Measurements from ENCODE around the gene PSMB5. TPM values are rescaled to one million over a fixed set of nuclear protein-coding genes. Genes with fewer than 3 reads are reported as not detected.
"Not testable (repeated sequence)": the region's sequence is repeated elsewhere in the genome, so short reads cannot be mapped to it uniquely, and the experiment has no call there.

PSMB5 gene
- polyA plus RNA-seq, 1 experiment = 282 TPM

DNA sequence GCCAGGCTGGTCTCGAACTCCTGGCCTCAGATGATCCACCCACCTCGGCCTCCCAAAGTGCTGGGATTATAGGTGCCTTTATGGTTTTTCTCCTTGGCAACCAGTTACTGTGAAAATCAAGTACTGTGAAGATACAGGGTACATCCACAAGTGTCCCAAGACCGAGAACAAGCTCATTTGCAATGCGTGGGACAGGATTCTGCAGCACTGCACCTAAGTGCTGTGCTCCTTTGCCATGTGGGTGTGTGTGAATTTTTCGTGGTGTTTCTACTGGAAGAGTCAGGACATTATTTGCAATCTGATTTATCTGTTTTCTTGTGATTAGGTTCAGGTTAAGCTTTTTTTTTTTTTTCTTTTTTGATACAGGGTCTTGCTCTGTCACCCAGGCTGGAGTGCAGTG, 17.6 kb downstream of the PSMB5 start:
- no peak overlapping the region for H3K4me3 ChIP-seq (ENCODE audit: low read depth, low read length)
- H3K9me3 ChIP-seq (ENCODE audit: control insufficient read depth, insufficient read depth, low read length) = no peaks in the 10 kb centered on the region
- H3K27ac ChIP-seq (ENCODE audit: low read depth, low read length) = no peak overlapping the region
- CTCF ChIA-PET = interaction anchor here (0.6 to 1.6 kb wide), 4 partner anchors 22 to 460 kb away, joined by 4 to 6 read pairs (median 4); no protein-coding TSS in a partner anchor
- TF ChIP-seq, protein P1, sequence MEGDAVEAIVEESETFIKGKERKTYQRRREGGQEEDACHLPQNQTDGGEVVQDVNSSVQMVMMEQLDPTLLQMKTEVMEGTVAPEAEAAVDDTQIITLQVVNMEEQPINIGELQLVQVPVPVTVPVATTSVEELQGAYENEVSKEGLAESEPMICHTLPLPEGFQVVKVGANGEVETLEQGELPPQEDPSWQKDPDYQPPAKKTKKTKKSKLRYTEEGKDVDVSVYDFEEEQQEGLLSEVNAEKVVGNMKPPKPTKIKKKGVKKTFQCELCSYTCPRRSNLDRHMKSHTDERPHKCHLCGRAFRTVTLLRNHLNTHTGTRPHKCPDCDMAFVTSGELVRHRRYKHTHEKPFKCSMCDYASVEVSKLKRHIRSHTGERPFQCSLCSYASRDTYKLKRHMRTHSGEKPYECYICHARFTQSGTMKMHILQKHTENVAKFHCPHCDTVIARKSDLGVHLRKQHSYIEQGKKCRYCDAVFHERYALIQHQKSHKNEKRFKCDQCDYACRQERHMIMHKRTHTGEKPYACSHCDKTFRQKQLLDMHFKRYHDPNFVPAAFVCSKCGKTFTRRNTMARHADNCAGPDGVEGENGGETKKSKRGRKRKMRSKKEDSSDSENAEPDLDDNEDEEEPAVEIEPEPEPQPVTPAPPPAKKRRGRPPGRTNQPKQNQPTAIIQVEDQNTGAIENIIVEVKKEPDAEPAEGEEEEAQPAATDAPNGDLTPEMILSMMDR (IDR thresholded peaks at IDR 0.05; ENCODE audit: low read depth, low read length) = no peak
- no peak for DNase-seq (ENCODE audit: low read depth, low spot score)
- no peaks in the 10 kb centered on the region for H3K27me3 ChIP-seq (ENCODE audit: control insufficient read depth, insufficient read depth, low read length)
- POLR2A ChIA-PET = no interaction called here

DNA sequence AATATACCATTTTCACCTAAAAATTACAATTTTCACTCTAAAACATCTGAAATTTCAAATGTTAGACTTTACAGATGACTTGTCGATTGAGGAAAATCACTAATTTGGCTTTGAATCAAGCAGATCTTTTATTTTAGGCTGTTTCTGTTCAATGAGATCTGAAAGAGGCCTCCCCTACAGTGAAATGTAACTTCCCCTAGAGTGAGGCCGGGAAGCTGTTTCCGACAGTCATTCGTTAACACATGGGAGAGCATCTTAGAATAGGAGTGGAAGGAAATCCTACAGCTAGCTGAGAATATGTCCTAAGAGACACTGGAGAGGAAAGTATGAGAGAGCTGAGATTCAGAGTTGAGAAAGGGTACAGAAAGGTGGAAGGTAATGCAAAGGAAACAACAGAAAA, 19.1 kb downstream of the PSMB5 start:
- Histone ChIP-seq H3K4me3 (ENCODE audit: low read depth, low read length) (no peak overlapping the region), H3K27me3 (ENCODE audit: control insufficient read depth, insufficient read depth, low read length) (no peaks in the 10 kb centered on the region), H3K27ac (ENCODE audit: low read depth, low read length) (no peak overlapping the region), H3K9me3 (ENCODE audit: control insufficient read depth, insufficient read depth, low read length) (no peaks in the 10 kb centered on the region)
- ChIA-PET CTCF (interaction anchor here (0.7 to 2.3 kb wide), 2 partner anchors 21 to 61 kb away, joined by 3 to 7 read pairs; no protein-coding TSS in a partner anchor), POLR2A (no interaction called here)
- DNase-seq (ENCODE audit: low read depth, low spot score) = no peak
- TF ChIP-seq, protein P1 (IDR thresholded peaks at IDR 0.05; ENCODE audit: low read depth, low read length) = no peak

DNA sequence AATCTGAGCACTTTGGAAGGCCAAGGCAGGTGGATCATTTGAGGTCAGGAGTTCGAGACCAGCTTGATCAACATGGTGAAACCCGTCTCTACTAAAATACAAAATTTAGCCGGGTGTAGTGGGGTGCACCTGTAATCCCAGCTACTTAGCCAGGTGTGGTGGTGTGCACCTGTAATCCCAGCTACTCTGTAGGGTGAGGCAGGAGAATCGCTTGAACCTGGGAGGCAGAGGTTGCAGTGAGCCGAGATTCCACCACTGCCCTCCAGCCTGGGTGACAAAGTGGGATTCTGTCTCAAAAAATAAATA, 21.0 kb downstream of the PSMB5 start:
- CTCF ChIA-PET = interaction anchor here (1.6 to 1.8 kb wide), 2 partner anchors 19 to 27 kb away, joined by 5 to 9 read pairs; no protein-coding TSS in a partner anchor
- H3K4me3 ChIP-seq (ENCODE audit: low read depth, low read length); H3K27me3 ChIP-seq (ENCODE audit: control insufficient read depth, insufficient read depth, low read length); H3K9me3 ChIP-seq (ENCODE audit: control insufficient read depth, insufficient read depth, low read length); H3K27ac ChIP-seq (ENCODE audit: low read depth, low read length); POLR2A ChIA-PET; DNase-seq (ENCODE audit: low read depth, low spot score): not testable (repeated sequence)

DNA sequence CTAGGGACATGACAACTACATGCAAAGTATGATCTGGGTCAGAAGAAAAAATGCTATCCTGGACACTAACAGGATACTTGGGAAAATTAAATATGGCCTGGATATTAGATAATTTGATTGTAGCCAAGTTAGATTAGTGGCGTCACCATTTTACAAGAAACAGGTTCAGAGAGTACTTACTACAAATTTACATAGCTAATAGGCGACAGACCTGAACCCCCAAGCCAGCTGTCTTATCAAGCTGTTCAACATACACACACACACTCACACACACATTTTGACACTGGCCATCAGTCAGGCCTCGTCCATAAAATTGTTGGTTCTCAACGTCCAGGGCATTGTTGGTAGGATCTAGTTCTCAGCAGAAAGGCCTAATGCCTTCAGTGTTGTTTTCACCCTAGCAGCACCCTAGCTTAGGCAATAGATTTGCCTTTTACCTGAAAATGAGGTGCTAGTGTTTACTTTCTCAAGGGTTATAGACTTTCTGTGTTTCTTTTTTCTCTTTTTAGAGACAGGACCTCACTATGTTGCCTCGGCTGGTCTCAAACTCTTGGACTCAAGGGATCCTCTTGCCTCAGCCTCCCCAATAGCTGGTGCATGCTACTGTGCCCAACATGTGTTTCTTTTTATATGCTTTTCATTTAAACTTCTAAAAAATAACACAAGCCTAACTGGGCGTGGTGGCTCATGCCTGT, 21.5 kb downstream of the PSMB5 start:
- no peak for DNase-seq (ENCODE audit: low read depth, low spot score)
- Histone ChIP-seq H3K27ac (ENCODE audit: low read depth, low read length) (no peak overlapping the region), H3K9me3 (ENCODE audit: control insufficient read depth, insufficient read depth, low read length) (no peaks in the 10 kb centered on the region), H3K4me3 (ENCODE audit: low read depth, low read length) (no peak overlapping the region), H3K27me3 (ENCODE audit: control insufficient read depth, insufficient read depth, low read length) (no peaks in the 10 kb centered on the region)
- CTCF ChIA-PET = interaction anchor here (0.5 to 1.8 kb wide), 3 partner anchors 19 to 282 kb away, joined by 3 to 9 read pairs (median 5); no protein-coding TSS in a partner anchor
- POLR2A ChIA-PET = interaction anchor here (0.6 kb wide), 1 partner anchor 19 kb away, joined by 4 read pairs; no protein-coding TSS in a partner anchor
- TF ChIP-seq, protein P1 (IDR thresholded peaks at IDR 0.05; ENCODE audit: low read depth, low read length) = no peak

DNA sequence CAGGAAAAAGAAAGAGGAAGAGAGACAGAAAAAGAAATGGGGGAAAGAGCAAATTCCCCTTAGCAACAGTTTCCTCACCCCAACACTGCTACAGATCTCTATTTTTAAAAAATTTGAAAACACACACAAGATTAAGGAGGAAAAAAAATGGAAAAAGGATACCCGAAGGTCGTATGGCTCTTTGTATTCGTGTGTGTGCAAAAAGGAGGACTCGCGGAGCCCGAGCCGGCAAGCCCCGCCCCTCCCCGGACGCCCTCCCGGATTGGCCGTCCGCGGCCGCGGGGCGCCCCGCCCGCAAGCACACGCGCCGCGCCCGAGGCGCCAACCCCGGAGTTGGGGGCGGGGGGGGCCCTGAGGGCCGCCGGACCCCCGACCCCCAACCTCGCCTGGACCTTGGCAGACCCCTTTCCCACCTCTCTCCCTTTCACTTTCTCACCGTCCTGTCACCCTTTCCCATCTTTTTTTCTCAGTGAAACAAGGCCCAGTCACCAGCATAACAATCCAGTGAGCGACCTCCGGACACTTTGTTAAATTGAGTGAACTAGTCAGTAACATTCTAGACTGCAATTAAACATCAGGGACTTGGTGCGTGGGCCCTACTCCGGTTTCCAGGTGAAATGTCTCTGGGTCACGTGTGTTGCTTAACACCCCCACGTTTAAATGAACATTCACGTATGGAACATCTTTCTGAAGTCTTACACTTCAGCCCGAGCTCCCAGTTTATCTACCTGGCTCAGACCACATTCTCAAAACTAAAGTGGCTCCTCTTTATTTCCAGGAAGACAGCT, 24.6 kb downstream of the PSMB5 start, which contains the start of gene C14orf93:
Gene C14orf93 (minus strand): TSS at position 205 of the 788 bp plus-strand sequence. CDS start 11,120 bp downstream, outside the sequence.
- H3K27ac ChIP-seq (ENCODE audit: low read depth, low read length) = no peak within 1 kb of the TSS
- H3K4me3 ChIP-seq (ENCODE audit: low read depth, low read length) = peak within 1 kb of the TSS; percentile 57
- CTCF ChIA-PET = interaction anchor here (1.4 to 1.7 kb wide), 2 partner anchors 24 to 59 kb away, joined by 4 to 7 read pairs; no protein-coding TSS in a partner anchor
- POLR2A ChIA-PET = no interaction called here
- no peak for DNase-seq (ENCODE audit: low read depth, low spot score)
- H3K27me3 ChIP-seq (ENCODE audit: control insufficient read depth, insufficient read depth, low read length) = no peaks in the 10 kb centered on the region
- H3K9me3 ChIP-seq (ENCODE audit: control insufficient read depth, insufficient read depth, low read length) = no peaks in the 10 kb centered on the region
- TF ChIP-seq, protein P1 (IDR thresholded peaks at IDR 0.05; ENCODE audit: low read depth, low read length) = no peak

All from AG04450 (cell line).